GM18861 (cell line): Measurements from ENCODE around the gene CAPRIN1.

Experiments used
- ATAC-seq: cut with Tn5 transposase; IDR thresholded peaks from one replicate; pipeline ENCODE4 v1.9.1; 2021; ENCODE audit not compliant: unreplicated experiment

The CAPRIN1 gene, protein sequence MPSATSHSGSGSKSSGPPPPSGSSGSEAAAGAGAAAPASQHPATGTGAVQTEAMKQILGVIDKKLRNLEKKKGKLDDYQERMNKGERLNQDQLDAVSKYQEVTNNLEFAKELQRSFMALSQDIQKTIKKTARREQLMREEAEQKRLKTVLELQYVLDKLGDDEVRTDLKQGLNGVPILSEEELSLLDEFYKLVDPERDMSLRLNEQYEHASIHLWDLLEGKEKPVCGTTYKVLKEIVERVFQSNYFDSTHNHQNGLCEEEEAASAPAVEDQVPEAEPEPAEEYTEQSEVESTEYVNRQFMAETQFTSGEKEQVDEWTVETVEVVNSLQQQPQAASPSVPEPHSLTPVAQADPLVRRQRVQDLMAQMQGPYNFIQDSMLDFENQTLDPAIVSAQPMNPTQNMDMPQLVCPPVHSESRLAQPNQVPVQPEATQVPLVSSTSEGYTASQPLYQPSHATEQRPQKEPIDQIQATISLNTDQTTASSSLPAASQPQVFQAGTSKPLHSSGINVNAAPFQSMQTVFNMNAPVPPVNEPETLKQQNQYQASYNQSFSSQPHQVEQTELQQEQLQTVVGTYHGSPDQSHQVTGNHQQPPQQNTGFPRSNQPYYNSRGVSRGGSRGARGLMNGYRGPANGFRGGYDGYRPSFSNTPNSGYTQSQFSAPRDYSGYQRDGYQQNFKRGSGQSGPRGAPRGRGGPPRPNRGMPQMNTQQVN

GRCh38 chr11:34051349-34052035 lies at the start of gene CAPRIN1:
TSS of gene CAPRIN1 (plus strand) at chr11:34051731. CDS start at chr11:34052421, 690 bp downstream.
- peak; percentile 42 for ATAC-seq

DNA sequence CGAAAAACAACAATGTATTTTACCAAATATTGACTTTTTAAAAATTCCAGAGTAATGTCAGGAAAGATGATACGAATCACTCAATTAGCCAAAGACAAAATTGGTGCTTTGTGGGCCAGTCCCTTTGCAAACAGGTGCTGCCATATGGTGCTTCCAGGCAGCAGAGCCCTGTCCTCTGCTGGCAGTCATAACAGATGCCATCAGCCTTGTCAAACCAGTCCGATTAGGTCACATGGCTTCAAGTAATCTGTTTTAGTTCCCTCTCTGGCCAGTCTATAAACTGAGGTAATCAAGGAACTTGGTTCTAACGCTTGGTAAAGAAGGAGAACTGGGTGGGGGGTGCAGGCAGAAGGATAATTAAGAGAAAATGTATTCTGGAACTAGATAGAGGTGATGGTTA lies 49.1 kb upstream of the CAPRIN1 start:
- ATAC-seq, result no peak

DNA sequence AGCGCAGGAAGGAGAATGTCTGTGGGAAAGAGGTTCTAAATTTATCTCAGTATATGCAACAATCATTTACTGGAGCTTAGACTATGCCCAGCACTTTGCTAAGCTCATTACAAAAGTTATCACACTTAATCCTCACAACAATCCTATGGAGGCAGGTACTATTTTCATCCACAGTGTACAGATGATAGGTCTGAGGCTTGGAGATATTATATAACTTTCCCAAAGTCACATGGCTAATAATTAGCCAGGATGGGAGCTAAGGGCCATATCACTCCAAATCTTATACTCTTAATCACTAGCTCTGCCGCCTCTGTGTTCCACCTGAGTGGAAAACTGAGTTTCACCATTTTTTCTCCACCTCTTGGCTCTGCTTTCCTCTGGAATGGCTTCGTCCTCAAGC lies 47.3 kb upstream of the CAPRIN1 start:
- ATAC-seq, result no peak

DNA sequence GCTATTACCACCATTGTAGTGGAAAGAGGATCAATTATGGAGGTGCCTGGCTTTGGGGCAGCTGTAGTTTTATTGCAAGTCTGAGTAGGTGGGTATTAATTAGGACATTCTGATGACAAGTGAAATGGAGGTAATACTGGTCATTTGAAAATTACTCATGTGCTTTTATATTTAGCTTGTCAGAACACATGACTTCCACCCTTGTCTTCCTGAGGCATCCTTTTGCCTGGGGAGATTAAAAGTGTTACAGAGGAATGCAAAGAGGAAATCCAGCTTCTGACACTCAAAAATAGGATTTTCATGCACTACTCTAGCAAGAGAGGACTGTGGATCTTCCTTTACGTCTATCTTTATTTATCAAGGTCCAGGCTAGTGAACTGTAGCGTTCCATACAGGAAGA lies 44.7 kb upstream of the CAPRIN1 start:
- no peak for ATAC-seq

DNA sequence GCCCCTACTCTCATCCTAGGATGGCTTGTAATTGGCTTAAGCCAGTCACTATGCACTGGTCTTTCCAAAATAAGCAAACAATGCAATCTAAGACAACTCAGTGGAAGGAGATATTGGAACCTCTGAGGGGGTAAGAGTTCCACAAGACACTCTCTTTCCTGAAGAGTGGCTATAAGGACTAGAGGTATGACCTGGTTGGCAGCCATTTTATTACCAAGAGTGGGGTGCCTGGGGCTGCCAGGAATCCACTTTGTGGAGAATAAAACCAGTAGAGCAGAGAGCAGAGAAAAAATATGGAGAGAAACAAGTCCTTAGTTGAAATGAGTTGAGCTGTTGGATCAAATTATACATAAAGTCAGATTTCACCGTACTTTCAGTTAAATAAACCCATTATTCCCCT lies 38.8 kb upstream of the CAPRIN1 start:
- ATAC-seq, result no peak

DNA sequence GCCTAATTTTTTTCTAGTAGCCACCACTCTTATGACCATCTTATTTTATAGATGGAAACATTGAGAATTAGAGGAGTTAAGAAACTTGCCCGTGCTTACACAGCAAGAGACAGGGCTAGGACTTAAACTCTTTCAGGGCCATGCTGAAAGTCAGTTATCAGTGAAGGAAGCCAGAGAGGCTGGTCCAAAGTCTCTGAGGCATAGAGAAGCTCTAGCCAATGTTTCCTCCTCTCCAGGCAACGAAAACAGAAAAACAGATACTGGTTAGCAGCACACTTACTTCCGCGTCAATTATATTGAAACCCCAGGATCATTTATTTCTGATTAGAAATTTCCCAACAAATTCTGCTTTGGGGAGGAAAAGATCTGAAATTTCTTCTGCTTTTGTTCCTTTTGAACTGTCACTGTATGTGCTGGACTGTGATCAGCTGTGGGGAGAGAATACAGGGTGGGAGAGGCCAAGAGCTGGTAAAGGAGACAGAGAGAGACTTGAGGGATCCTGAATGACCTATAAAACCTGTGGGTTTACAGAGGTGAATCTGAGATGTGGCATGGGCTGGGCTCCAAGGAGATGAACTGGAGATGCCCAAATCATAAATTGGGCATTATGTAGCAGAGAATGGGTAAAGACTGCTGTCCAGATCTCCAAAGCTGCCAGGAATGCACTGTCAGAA lies 37.5 kb upstream of the CAPRIN1 start:
- no peak for ATAC-seq

GRCh38 chr11:34021977-34022735 lies 29.4 kb upstream of the CAPRIN1 start:
- ATAC-seq, result no peak

DNA sequence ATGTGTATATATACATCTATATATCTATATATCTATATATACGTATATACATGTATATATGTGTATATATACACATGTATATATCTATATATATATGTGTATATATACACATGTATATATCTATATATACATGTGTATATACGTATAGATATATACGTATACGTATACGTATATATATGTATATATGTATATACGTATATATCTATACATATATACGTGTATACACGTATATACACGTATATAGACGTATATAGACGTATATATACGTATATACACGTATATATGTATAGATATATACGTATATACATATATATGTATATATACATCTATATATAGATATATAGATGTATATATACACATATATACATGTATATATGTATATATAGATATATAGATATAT lies 25.1 kb upstream of the CAPRIN1 start:
- no peak for ATAC-seq

DNA sequence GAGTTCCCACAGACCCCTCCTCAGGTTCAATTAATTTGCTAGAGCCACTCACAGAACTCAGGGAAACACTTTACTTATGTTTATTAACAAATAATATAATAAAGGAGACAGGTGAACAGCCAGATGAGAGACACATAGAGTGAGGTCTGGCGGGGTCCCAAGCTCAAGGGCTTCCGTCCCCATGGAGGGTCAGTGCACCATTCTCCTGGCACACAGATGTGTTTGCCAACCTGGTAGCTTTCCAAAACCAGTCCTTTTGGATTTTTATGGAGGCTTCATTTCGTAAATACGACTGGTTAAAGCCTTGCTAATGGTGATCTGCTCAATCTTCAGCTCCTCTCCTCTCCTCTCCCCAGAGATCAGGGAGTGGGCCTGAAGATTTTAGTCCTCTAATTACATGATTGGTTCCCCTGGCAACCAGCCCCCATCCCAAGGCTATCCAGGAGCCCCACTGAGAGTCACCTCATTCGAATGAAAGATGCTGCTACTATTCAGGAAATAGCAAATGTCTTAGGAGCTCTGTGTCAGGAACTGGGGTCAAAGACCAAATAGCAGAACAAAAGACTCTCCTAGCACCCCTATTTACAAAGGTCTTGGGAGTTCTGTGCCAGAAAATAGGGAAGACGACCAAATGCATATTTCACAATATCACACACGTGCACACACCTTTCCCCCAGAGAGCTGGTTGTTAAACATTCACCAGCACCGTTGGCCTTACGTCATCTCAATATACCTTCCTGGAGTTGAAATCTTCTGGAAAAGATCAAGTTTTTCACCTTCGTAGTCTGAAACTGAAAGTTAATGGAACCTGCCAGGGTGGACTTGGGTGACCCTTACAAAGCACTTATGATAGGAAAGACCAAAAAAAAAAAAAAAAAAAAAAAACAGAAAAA lies 23.8 kb upstream of the CAPRIN1 start:
- ATAC-seq, result no peak

- no peak for ATAC-seq
Measured at GRCh38 chr11:34028425-34028824, 23.1 kb upstream of the CAPRIN1 start.

DNA sequence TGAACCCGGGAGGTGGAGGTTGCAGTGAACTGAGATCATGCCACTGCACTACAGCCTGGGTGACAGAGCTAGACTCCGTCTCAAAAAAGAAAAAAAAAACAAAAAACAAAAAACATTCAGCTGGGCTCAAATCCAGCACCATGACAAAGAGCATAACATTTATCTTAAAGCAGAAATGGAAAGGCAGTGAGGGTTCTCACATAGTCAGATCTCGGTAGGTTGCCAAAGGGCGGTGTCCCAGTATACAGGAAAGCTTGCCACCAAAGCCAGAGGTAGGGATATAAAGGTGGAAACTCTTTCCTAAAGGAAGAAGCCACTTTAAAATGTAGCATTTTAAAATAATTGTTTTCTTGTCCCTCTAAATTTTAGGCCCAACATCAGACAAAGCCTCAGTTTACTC lies 22.4 kb upstream of the CAPRIN1 start:
- no peak for ATAC-seq

GRCh38 chr11:34030382-34030781 lies 21.1 kb upstream of the CAPRIN1 start:
- ATAC-seq, result no peak

DNA sequence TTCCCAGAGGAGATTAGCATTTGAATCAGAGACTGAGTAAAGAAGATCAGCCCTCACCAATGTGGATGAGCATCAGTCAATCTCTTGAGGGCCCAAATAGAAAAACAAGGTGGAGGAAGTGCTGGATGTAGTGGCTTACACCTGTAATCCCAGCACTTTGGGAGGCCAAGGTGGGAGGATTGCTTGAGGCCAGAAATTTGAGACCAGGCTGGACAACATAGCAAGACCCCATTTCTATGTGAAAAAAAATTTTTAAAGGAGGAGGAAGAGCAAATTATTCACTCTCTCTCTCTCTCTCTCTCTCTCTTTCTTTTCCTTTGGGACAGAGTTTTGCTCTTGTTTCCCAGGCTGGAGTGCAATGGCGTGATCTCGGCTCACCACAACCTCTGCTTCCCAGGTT lies 18.1 kb upstream of the CAPRIN1 start:
- ATAC-seq, result no peak

DNA sequence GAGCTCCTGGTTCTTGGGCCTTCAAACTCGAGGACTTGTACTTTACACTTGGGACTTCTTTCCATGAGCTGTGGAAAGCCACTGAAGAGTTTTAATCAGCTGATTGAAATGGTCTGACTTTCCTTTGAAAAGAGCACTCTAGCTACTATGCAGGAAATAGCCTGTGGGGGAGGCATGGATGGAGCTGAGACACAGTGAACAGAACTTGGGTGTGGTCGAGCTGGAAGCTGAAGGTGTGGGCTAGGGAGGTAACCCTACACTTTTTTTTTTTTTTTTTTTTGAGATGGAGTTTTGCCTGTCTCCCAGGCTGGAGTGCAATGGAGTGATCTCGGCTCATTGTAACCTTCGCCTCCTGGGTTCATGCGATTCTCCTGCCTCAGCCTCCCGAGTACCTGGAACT lies 17.5 kb upstream of the CAPRIN1 start:
- ATAC-seq, result no peak

- ATAC-seq, result no peak
Measured at GRCh38 chr11:34036456-34036855, 15.1 kb upstream of the CAPRIN1 start.

- no peak for ATAC-seq
Measured at GRCh38 chr11:34037016-34037415, 14.5 kb upstream of the CAPRIN1 start.

- no peak for ATAC-seq
Measured at GRCh38 chr11:34040571-34040970, 11.0 kb upstream of the CAPRIN1 start.

- no peak for ATAC-seq
Measured at GRCh38 chr11:34044664-34045485, 6.7 kb upstream of the CAPRIN1 start.

DNA sequence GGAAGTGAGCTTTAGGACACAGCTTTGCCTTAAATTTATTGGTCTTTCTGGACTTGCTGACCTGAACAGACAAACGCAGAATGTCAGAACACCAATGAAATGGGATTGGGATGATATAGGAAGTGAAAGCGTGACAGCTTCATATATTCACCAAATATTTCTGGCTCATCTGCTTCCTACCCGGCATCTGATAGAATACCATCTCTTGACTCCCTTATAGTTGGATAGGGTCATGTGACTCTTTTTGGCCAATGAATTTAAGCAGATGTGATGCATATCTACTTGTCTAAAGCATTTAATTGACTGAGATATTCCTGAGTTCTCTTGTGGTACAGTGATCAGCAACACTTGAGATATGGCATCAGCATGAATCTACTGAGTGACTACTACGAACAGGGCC lies 2.5 kb upstream of the CAPRIN1 start:
- ATAC-seq, result no peak
